Sigmoid colon (tissue), 7 donors: Measurements from ENCODE around the gene UNC79. TPM values are rescaled to one million over a fixed set of nuclear protein-coding genes. Genes with fewer than 3 reads are reported as not detected.
"Not testable (repeated sequence)": the region's sequence is repeated elsewhere in the genome, so short reads cannot be mapped to it uniquely, and the experiment has no call there.

ENCODE experiments used
- DNase-seq: peaks from one replicate; pipeline ENCODE4 v3.0.0-alpha.2; 2019
- H3K27ac ChIP-seq, 4 donors: fragments of 200-600 bp; sonication (generic); one replicate each; pipeline ENCODE4 v1.5.1; 2016 to 2019; ENCODE audit warnings: mild to moderate bottlenecking in 1 of 4
- H3K27me3 ChIP-seq, 3 donors: fragments of 200-600 bp; sonication (generic); one replicate each; pipeline ENCODE4 v1.5.1; 2019; ENCODE audit warnings: mild to moderate bottlenecking in 1 of 3
- H3K36me3 ChIP-seq, 4 donors: fragments of 200-600 bp; sonication (generic); one replicate each; pipeline ENCODE4 v1.5.1; 2016 to 2019
- H3K4me1 ChIP-seq, 4 donors: fragments of 200-600 bp; sonication (generic); one replicate each; pipeline ENCODE4 v1.5.1; 2017 to 2019
- H3K4me3 ChIP-seq, 4 donors: fragments of 200-600 bp; sonication (generic); one replicate each; pipeline ENCODE4 v1.5.1; 2017 to 2019; ENCODE audit warnings: mild to moderate bottlenecking in 2 of 4, moderate library complexity in 1 of 4
- H3K9me3 ChIP-seq, 4 donors: fragments of 200-600 bp in 3 of 4; sonication (generic) in 3 of 4; one replicate each; pipeline versions ENCODE4 v1.5.1 to v1.6.1; 2013 to 2019
- EP300 ChIP-seq, 4 donors: sonication (generic); formaldehyde crosslinking; IDR thresholded peaks; one replicate each; pipeline ENCODE4 v1.6.1; 2017; ENCODE audit warnings: antibody characterized with exemption in 4 of 4
- POLR2A ChIP-seq, 2 donors: fragments of 450-650 bp; IDR thresholded peaks; one replicate each; pipeline ENCODE4 v1.6.1; 2016; ENCODE audit warnings: antibody characterized with exemption in 2 of 2, mild to moderate bottlenecking in 2 of 2, moderate library complexity in 2 of 2
- POLR2AphosphoS5 ChIP-seq, 4 donors: sonication (generic); formaldehyde crosslinking; IDR thresholded peaks; one replicate each; pipeline ENCODE4 v1.6.1; 2017; ENCODE audit warnings: antibody characterized with exemption in 4 of 4
- WGBS, 2 donors: extraction: QIAGEN DNeasy Blood & Tissue Kit; methylation state at CpG; one replicate each; pipeline ENCODE4 v1.1.7; 2013; 5-methylcytosine and 5-hydroxymethylcytosine counted together
- intact Hi-C: fragments of 100-400 bp; cut with DNase I; formaldehyde crosslinking; loops from one replicate; pipeline ENCODE4 v1.15.1; 2023
- polyA plus RNA-seq, 3 donors: library from polyadenylated mRNA; stranded (reverse); fragments of 200-250 nt; gene quantifications; one replicate each; pipeline ENCODE4 v1.2.3, GENCODE V29; 2013
- total RNA-seq, 4 donors: library from RNA; depleted of rRNA; stranded (reverse); fragments of >200 nt; gene quantifications; one replicate each; pipeline ENCODE4 v1.1.0, GENCODE V29; 2016
- TF ChIP-seq, protein P1 (sequence below), 4 experiments: fragments of 450-650 bp in 3 of 4; fragments of 200-600 bp in 1 of 4; IDR thresholded peaks; one replicate each; pipeline ENCODE4 v1.5.1; 2016 to 2019; ENCODE audit warnings: antibody characterized with exemption in 4 of 4, mild to moderate bottlenecking in 3 of 4, moderate library complexity in 2 of 4
- donor health status: healthy with polysubstance abuse.
- donor health status: Bipolar disorder and iron deficiency.
- donor health status: healthy.

Gene UNC79
- total and polyA plus RNA-seq, 7 donors, result 0.15 to 1.4 (median 0.81) TPM; not detected in 2

DNA sequence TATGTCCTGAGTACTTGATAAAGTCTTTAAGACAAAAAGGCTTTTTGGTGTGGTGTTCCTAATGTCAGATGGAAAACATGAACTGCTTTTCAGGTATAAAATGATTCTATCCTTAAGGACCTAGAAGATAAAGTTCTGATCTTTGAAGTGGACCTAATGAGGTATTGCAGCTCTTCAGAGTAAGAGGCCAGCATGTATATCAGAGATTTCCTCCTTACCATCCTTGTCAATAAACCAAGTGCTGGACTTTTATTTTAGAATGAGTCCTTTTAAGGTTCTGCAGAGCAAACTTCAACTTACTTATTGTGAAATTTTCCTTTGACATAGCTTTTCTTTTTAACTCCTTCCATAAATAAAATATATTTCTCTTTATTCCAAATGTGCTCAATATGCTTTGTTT is 50.1 kb downstream of the UNC79 start:
- intact Hi-C loops, result no loop called here
- Histone ChIP-seq H3K4me3 (no peak overlapping the region), H3K9me3 (no peaks in the 10 kb centered on the region), H3K4me1 (peaks cover 0 to 6% (median 3%) of the 10 kb centered on the region in 4 donors), H3K27ac (no peak overlapping the region), H3K36me3 (no peaks in the 10 kb centered on the region), H3K27me3 (no peaks in the 10 kb centered on the region)
- TF ChIP-seq POLR2AphosphoS5 (IDR thresholded peaks at IDR 0.05) (no peak), POLR2A (IDR thresholded peaks at IDR 0.05) (no peak), EP300 (IDR thresholded peaks at IDR 0.05) (no peak)
- TF ChIP-seq, protein P1, sequence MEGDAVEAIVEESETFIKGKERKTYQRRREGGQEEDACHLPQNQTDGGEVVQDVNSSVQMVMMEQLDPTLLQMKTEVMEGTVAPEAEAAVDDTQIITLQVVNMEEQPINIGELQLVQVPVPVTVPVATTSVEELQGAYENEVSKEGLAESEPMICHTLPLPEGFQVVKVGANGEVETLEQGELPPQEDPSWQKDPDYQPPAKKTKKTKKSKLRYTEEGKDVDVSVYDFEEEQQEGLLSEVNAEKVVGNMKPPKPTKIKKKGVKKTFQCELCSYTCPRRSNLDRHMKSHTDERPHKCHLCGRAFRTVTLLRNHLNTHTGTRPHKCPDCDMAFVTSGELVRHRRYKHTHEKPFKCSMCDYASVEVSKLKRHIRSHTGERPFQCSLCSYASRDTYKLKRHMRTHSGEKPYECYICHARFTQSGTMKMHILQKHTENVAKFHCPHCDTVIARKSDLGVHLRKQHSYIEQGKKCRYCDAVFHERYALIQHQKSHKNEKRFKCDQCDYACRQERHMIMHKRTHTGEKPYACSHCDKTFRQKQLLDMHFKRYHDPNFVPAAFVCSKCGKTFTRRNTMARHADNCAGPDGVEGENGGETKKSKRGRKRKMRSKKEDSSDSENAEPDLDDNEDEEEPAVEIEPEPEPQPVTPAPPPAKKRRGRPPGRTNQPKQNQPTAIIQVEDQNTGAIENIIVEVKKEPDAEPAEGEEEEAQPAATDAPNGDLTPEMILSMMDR (IDR thresholded peaks at IDR 0.05), result no peak
- no peak for DNase-seq

DNA sequence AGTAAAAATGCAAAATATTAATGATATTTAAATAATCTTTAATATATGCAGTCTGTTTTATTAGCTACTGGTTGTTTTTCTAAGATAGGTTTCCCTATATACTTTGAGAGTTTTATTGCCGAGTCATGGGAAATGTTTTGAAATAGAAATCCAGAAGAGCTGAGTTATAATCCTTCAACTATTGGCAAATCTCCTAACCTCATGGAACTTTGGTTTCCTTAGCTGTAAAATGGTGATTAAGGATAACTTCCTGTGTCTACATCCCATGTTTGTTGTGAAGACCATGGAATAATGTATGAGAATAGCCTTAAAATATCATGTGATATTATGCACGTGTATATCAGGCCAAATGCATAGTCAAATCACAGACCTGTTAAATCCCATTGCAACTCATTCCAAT is 51.0 kb downstream of the UNC79 start:
- 61 to 71% methylated on average over 2 of the region's 2 CpGs for WGBS, 2 donors
- Histone ChIP-seq H3K27me3 (no peaks in the 10 kb centered on the region), H3K4me3 (no peak overlapping the region), H3K9me3 (no peaks in the 10 kb centered on the region), H3K4me1 (peaks cover 0 to 6% (median 3%) of the 10 kb centered on the region in 4 donors), H3K27ac (no peak overlapping the region), H3K36me3 (no peaks in the 10 kb centered on the region)
- intact Hi-C loops, result no loop called here
- DNase-seq, result no peak
- TF ChIP-seq POLR2A (IDR thresholded peaks at IDR 0.05) (no peak), EP300 (IDR thresholded peaks at IDR 0.05) (no peak), POLR2AphosphoS5 (IDR thresholded peaks at IDR 0.05) (no peak)
- TF ChIP-seq, protein P1 (IDR thresholded peaks at IDR 0.05), result no peak

DNA sequence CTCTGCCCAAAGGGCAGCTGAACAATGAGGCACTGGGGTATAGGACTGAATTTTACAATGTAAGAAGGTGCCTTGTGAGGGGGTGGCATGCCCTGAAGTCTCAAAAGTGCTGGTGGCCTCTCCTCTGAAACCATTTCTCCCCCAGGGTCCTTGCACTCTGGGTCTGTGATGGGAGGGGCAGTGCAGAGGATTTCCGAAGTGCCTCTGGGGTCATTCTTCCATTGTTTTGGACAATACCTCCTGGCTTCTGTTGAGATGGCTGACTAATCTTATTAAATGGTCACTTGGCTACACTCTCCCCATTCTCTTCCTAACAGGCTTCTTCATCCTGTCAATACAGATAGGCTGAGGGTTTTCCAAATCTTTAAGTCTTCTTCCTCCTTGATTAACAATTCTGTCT is 59.3 kb downstream of the UNC79 start:
- DNase-seq, result no peak
- 67 to 71% methylated on average over 1 of the region's 1 CpG for WGBS, 2 donors
- no peak overlapping the region for H3K4me3 ChIP-seq
- intact Hi-C loops, result no loop called here
- H3K9me3 ChIP-seq, result peaks cover 0 to 3% (median 0%) of the 10 kb centered on the region in 4 donors
- H3K27ac ChIP-seq, result no peak overlapping the region
- no peaks in the 10 kb centered on the region for H3K27me3 ChIP-seq
- H3K4me1 ChIP-seq, result peaks cover 0 to under 1% (median 0%) of the 10 kb centered on the region in 4 donors
- TF ChIP-seq EP300 (IDR thresholded peaks at IDR 0.05) (no peak), POLR2A (IDR thresholded peaks at IDR 0.05) (no peak), POLR2AphosphoS5 (IDR thresholded peaks at IDR 0.05) (no peak)
- TF ChIP-seq, protein P1 (IDR thresholded peaks at IDR 0.05), result no peak
- H3K36me3 ChIP-seq, result no peaks in the 10 kb centered on the region

DNA sequence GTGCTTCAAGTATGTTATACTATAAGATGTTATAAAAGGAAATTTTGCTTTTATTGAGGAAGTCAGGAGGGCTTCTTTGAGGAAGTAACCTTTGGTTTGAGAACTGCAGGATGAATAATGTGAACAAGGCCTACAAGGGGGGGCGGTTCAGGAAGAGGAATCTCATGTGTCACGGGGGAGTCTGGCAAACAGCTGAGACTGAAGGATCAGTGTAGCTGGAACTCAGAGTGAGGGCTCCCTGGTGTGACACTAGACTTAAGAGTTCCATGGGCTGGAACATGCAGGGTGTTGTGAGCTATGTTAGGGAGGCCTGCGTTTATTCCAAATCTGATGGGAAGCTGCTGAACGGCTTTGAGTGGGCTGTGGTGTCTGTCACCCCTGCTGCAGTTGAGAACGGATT is 62.3 kb downstream of the UNC79 start:
- TF ChIP-seq POLR2AphosphoS5 (IDR thresholded peaks at IDR 0.05) (no peak), EP300 (IDR thresholded peaks at IDR 0.05) (no peak), POLR2A (IDR thresholded peaks at IDR 0.05) (no peak)
- TF ChIP-seq, protein P1 (IDR thresholded peaks at IDR 0.05), result no peak
- no peak overlapping the region for H3K27ac ChIP-seq
- H3K9me3 ChIP-seq, result peaks cover 0 to 3% (median 0%) of the 10 kb centered on the region in 4 donors
- WGBS, 2 donors, result 50 to 71% methylated on average over 5 of the region's 5 CpGs
- no peaks in the 10 kb centered on the region for H3K27me3 ChIP-seq
- H3K4me3 ChIP-seq, result no peak overlapping the region
- no peaks in the 10 kb centered on the region for H3K36me3 ChIP-seq
- intact Hi-C loops, result no loop called here
- DNase-seq, result no peak
- no peaks in the 10 kb centered on the region for H3K4me1 ChIP-seq

DNA sequence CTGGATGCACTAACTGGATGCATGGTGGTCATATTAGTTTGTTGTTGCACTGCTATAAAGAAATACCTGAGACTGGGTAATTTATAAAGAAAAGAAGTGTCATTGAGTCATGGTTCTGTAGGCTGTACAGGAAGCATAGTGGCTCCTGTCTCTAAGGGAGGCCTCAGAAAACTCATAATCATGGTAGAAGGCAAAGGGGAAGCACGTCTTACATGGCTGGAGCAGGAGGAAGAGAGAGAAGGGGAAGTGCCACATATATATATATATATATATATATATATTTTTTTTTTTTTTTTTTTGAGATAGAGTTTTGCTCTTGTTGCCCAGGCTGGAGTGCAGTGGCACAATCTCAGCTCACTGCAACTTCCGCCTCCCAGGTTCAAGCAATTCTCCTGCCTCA is 62.9 kb downstream of the UNC79 start:
- intact Hi-C loops, H3K27me3 ChIP-seq, H3K4me3 ChIP-seq, DNase-seq, H3K36me3 ChIP-seq, H3K27ac ChIP-seq, H3K4me1 ChIP-seq, H3K9me3 ChIP-seq: not testable (repeated sequence)
- WGBS, 2 donors, result 71 to 74% methylated on average over 2 of the region's 2 CpGs
